Stimulated activated CD4-positive, alpha-beta T cell treated with anti-CD3 and anti-CD28 coated beads, Interleukin-4, amount 100 ng/mL, for 1 hour (primary cell): ENCODE measurements around the gene SMYD1.

Source experiments
- DNase-seq: peaks from one replicate; pipeline ENCODE4 v3.0.0-alpha.2; 2020

SMYD1 gene

GRCh38 chr2:88148929-88149438 lies 81.4 kb downstream of the SMYD1 start:
- no peak for DNase-seq

- DNase-seq, result no peak
Observed at GRCh38 chr2:88159481-88159880, 91.9 kb downstream of the SMYD1 start.

GRCh38 chr2:88159955-88160415 lies 92.4 kb downstream of the SMYD1 start:
- DNase-seq, result peak; percentile 38

GRCh38 chr2:88160517-88160916 lies 92.9 kb downstream of the SMYD1 start:
- DNase-seq, result no peak

GRCh38 chr2:88161446-88162244 lies 94.0 kb downstream of the SMYD1 start:
- DNase-seq, result no peak
